HG03378 (cell line): ENCODE measurements around the gene BICDL1.

Experiments used
- ATAC-seq: cut with Tn5 transposase; IDR thresholded peaks from one replicate; pipeline ENCODE4 v1.9.1; 2021; ENCODE audit warnings: mild to moderate bottlenecking, moderate library complexity; ENCODE audit not compliant: unreplicated experiment

The BICDL1 gene

DNA sequence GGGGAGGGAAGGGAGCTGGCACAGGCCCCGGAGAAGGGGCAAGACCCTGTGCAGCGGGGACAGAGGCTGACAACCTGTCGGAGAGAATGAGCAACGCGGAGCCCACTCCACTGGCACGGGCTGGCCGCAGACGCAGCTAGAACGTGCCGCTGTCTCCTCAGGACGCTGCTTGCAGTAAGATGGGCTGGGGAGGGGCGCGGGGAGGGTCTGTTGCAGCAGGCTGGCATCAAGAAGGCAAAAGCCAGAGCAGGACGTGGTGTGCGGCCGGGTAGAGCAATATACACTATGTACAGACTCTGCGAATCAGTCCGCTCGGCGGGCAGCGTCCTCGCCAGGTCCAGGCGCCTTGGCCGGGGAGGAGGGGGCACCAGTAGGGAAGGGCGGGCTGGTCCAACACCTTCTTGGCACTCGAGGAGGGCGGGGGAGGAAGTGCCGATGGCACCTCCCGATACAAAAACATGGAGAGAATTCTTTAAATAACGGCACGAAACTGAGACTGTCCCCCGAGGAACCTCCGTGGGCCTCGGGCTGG, 107.7 kb downstream of the BICDL1 start:
- no peak for ATAC-seq

DNA sequence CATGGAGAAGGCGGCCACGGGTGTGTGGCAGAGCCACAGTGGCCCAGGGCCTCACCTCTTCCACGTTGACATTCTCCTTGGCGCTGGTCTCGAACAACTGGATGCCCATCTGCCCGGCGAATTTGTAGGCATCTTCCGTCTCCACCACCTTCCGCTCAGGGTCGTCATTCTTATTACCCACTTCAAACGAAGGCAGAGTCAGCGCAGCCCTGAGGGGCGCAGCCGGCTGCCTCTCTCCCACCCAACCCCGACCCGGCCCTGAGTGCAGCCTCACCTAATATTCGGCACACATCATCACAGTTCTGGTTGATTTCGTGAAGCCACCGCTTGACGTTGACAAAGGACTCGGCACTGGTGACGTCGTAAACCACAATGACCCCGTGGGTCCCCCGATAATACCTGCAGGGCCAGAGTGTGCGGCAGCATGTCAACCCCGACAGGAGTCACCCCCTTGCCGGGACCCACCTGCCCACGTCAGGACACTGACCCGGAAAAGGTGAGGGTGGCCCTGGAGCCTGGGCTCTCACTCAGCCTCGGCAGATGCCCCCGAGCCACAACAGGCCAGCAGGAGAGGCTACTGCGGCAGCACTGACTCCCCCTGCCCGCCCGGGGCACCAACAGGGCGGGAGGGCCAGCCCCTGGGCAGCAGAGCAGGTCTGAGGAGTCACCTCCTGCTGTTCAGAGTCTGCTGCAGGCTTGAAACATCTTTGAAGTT, 109.9 kb downstream of the BICDL1 start:
- ATAC-seq: no peak

DNA sequence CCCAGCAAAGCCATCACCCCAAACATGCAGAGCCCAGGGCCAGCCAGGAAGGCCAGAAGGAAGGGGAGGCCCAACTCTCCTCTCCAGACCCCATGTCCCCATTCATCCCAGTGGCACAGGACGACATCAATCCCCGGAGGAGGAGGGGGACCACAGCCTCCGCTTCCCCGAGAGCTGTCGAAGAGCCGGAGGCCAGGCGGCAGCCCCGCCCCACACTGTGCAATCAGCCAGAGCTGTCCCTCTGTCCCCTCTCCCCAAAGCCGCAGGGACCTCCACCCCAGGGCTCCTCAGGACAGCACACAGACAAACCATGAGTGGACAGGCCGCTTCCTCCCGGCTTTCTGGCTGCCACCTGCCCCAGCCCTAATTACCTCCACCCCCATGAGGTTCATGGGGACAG, 110.7 kb downstream of the BICDL1 start:
- no peak for ATAC-seq

DNA sequence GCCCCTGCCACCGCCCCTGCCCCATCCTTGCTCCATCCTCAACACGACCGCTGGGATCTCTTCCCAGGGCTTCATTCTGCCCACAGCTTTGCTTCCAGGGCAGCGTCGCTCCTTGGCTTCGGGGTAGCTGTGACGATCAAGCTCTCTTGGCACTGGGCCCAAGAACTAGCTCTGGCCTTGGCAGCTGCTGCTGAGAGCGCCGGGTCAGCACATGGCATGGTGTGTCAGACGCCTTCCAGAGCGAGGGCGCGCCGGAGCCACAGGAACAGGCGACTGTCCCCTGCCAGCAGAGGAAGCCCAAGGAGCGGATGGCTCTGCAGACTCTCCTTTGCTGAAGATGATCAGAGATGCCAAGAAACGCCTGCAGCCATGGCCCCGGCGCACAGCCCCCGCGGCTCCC, 111.6 kb downstream of the BICDL1 start:
- no peak for ATAC-seq

DNA sequence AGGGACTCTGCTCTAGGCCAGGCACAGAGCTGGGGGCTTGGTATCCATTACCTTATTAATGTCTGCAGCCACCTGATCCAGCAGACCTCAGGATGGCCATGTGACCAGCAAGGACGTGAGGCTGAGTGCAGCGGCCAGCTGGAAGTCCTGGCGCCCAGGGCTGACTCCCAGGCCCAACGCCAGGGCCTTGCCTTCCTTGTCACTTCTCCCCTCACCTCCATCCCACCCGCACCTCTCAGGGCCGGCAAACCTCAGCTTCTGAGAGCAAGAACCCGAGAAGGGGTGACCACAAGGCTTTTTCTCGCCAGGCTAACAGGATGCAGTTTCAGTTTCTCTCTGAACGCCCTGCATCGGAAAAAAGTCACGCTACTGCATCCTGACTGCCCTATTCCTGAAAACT, 112.1 kb downstream of the BICDL1 start:
- no peak for ATAC-seq

DNA sequence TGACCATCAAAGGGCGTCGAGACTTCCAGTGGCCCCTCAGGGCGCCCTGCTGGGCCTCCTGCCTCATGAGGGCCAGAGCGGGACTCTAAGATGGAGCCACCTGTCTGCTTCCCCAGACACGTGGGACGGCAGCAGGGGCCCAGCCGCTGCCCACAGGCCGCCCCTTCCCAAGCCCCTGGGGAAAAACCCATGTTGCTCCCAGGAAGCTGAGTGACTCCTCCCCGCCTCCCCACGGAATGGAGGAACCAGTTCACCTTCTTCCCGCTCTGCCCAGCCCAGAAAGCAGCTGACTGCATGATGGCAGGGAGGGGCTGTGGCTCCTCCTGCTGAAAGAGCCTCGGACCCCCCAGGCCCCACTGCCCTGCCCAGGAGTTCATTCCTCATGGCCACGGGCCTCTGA, 112.6 kb downstream of the BICDL1 start:
- ATAC-seq: no peak

DNA sequence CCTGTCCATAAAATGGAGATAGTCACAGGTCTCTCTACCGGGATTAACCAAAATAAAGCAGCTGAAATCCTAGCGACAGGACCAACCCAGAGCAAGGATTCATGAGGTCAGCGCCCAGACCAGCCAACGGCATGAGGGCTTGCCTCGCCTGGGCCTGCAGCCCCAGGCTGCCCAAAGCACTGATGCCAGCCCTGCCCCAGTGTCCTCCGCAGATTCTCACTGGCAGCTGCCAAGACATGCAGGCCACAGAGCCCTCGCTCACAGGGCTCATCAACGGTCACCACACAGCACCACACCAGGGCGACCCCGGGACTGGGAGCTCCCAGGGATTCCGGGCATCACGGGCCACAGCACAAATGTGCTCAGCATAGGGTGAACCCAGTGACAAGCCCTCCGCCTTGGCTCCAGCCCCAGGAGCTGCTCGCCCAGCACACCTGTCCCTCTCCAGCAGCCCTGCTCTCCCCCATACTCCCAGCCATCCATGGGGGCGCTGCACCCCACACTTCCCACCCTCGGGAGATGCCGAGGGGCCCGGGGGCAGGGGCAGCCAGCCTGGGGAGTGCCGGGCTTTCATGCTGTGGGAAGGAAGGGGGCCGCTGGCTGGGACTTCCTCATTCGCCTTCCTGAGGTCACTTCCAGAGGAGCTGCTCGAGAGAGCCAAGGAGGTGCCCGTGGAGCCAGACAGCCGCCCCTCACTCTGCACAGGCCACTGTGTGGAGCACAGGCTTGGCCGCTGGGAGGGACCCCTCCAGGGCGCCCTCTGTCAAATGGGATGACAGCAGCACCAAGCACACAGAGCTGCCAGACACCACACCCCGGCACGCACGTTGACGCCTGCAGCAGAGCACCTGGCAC, 113.4 kb downstream of the BICDL1 start:
- ATAC-seq: no peak

DNA sequence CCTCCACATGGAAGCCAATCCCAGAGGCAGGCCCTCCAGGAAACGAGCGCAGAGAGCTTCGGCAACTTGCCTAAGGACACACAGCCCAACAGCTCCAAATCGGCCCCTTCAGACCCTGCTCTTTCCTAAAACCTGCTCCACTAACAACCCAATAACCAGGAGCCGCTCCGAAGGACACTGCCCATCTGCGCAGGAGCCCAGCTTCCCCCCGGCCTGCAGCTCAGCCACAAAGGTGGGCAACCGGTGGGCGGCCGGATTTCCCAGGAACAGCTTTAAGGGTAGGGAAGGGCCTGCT, 114.0 kb downstream of the BICDL1 start:
- no peak for ATAC-seq

DNA sequence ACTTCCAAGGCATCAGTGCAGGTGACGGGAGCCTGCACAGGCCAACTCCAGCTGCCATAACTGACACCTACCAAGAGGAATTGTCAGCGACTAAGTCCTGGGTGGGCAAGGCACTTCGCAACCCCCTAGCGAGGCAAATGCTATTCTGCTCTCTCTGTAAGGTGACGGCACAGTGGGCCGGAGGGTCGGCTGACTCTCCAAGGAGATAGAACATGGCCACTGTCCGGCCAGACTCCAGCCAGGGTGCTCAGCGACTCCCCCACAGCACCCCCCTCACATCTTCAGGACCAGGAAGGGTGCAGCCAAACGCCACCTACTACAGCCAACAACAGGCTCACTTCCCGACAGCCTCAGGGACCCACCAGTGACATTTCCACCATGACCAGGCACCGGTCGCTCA, 114.3 kb downstream of the BICDL1 start:
- ATAC-seq: no peak

DNA sequence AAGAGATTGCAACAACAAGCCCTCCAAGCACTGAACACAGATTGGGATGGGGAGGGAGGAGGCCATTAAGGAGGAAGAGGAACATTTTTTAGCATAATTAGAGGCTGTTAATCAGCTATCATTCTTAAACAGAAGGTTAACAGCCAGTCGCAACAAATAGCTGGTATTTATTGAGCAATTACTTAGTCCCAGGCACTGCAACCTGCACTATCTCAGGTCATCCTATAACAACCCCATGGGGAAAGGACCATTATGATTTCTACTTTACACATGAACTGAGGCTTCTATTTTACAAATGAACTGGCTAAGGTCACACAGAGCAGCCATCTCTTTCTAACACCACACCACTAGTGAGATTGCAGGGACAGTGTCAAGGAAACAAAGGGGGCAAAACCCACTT, 117.1 kb downstream of the BICDL1 start:
- no peak for ATAC-seq

DNA sequence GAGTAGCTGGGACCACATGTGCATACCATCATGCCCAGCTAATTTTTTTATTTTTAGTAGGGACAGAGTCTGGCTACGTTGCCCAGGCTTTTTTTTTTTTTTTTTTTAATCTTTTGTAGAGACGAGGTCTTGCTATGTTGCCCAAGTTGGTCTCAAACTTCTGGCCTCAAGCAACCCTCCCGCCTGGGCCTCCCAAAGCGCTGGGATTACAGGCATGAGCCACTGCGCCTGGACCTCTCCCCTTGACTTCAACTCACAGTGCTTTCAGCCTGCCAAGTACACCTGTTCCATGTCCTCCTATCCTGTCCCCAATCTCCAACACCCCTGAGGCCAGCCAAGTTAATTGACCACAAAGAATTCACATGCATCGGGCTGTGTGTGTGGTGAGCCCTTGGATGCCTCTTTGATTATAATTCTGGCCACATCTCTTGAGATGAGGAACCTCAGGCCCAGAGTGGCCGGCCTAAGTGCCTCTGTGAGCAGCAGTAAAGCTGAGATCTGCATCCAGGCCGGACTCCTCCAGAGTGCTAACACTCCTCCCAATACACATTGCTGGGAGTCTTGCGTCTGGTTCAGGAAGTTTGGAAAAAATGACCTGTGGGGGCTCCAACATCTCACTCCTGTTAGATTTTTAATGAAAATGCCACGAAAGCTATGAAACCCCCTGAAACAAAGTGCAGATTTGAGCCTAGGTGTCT, 120.7 kb downstream of the BICDL1 start:
- no peak for ATAC-seq

DNA sequence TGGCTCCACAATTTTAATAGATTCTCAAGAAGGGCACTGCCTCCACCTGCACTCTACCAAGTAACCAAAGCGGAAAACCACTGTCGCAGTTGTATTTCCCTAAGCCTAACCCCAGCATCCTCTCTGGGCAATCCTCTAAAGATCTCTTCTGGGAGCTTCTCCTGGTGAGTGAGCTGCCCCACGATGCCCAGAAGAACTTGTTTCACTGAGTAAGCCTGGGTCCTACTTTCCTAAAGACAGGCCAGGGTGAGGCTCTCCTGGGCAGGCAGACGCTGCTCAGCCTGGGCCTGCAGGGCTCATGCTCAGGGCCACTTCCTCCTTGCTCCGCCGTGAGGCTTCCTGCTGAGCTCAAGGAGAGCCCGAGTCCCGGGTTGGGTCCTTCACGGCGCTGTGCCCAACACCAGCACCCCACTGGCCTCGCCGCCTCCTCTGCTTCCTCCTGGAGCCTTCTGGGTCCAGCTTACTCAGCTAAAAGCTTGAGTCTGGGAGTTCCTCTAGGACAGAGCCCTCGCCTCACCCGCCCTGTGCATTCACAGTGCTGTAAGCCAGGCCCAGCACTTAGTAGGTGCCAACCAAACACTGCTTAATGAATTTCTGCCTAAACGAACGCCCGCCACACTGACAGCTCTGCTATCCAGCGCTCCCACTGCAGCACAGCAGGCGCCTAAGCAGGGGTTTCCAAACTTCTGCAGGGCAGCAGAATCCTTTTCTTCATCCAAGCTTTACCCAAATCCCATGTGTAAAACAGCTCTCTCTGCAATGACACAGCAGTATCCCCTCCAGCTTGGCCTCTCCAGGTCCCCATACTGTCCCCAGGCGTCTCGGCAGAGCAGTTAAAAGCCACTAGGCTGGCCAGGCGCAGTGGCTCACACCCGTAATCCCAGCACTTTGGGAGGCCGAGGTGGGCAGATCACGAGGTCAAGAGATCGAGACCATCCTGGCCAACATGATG, 121.8 kb downstream of the BICDL1 start:
- peak; percentile 61 for ATAC-seq

DNA sequence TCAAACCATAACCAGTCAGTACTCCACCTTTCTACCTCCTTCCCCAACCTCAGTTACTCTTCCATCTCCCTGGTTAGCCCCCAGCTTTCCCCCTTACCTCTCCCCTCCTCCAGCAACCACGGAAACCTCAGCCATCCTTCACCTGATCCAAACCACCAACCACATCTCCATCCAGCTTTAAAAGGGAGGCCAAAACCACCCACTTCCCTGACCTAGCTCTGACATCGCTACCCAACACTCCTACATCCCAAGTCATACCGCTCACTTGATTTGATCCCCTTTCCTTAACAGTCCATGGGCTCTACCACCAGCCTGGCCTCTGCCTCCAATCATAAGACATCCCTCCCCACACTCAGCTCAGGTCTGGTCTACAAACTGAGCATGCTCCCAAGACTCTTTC, 126.0 kb downstream of the BICDL1 start:
- ATAC-seq: no peak

DNA sequence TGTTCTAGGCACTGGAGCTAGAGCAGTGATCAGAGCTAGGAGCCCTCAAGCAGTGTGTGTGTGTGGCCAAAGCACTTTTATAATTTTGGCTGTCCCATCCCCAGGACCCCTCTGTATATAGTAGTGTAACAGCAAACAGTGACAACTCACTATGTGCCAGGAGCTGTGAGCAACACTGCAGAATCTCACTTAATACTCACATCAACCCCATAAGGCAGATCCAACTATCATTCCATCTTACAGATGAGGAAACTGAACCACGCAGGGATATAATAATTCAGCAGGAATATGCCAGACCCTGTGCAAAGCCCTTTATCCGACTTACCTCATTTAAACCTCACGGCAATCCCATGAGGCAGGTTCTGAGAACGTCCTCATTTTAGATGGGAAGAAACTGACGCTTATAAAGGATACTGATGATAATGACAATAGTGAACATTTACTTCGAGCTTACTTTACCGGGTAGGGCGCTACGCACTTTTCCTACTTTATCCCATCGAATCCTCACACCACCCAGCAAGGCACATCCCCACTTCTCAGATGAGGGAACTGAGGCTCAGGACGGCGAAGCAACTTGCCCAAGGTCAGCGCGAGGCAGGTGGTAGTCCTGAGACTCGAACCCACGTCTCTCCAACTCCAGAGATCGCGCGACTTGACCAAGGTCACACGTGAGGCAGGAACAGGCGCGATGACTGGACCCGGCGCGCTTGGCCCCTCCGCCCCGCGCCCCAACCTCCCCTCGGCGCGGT, 126.8 kb downstream of the BICDL1 start:
- ATAC-seq: no peak

DNA sequence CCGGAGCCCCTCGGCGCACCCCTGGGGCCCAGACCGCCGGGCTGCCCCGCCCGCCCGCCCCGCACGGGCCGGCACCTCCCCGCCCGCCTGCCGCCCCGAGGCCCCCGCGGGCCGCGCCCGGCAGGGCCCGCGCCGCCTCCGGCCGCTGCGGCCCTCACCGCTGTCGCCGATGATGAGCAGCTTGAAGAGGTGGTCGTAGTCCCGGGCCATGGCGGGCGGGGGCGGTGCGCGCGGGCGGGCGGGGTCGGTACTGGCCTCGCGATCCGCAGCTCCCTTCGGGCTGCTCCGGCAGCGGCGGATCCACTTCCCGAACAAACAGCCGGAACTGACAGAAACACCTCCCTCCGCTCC, 127.4 kb downstream of the BICDL1 start, which contains the start of gene RAB35:
RAB35 (minus strand) TSS at position 313 of the 351 bp plus-strand sequence; CDS start at position 210, 103 bp downstream.
- ATAC-seq: no peak

DNA sequence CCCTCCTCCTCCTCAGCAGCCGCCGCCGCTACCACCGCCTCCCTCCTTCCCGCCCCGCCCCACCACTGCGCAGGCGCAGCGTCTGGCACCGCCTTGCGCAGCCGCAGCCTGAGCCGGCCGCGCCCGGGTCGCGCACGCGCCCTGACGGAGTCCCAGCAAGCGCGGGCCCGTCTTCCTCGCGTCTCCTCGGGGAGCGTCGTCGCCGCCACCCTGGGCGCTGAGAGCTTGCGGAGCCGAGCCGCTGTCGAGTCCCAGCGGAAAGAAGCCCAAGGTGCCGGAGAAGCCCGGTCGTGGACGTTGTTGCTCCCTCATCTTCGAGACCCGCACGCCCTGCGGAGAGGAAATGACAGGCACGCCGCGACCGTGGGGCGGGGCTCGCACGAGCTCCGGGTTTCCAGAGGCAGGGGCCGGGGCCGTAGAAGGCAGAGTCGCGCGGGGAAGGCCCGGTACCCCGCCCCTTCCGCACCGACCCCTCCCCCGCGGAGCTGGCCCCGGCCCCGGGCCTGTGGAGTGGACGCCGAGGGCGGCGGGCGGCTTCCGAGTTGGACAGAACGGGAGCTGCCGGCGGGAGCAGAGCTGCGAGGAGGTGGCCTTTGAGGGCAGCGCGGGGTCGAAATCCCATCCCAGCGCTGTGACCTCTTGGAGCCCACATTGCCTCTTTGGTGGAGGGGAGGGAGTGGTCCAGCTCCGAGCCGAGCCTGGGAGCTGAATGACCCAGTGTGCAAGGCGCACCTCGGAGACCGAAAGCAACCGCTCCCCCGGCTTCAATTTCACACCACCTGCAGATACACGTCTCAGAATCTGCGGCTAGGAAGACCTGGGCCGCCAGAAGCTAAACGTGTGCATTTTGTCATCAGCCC, 128.0 kb downstream of the BICDL1 start:
- no peak for ATAC-seq

DNA sequence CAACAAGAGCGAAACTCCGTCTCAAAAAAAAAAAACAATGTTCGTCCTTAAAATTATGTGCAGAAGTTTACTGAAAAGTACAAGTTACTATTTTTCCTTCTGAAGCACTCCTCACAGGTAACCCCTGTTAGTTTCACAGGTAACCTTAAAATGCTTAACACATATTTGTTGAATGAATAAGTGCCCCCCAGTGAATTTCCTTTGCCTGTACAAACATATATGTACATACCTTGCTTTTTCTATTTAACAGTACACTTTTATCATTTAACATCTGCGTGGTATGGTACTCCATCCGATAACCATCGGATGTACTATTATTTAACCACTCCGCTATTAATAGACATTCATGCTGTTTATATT, 128.9 kb downstream of the BICDL1 start:
- no peak for ATAC-seq

DNA sequence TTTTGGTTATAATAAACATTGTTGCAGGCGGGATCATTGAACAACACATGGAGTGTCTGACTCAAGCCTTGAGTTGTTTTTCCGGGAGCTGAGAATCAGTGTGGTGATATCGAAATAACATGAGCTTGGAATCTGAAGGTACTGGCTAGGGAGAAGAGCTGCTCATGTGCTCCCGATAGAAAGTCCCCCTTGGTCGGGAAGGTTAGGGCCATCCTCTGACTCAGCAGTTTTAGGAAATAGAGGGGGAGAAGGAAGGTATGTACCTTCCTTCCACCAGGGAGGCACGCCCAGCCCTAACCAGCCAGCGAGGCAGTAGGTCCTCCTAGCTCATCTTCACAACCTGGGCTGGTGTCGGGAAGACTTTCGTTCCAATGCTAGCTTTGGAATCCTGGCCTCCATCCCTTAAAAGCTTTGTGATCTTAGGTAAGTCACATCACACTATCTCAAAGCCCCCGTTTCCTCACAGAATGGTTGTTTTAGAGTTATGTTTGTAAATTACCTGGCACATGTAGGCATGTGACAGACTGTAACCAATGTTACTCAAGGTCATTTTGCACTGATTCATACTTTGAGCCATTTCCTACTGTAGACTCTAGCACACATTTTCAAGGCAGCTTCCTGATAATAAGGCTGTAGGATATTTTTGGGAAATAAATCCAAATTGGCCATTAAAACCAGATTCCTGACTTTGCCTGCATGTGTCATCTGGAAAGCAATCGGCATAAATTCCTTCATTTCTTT, 129.5 kb downstream of the BICDL1 start:
- ATAC-seq: no peak
